ENCODE results near the gene NFASC.

Gene NFASC

GRCh38 chr1:204958317-204959307 lies 88.0 kb downstream of the NFASC start:
- Histone ChIP-seq H2AFZ (ENCODE audit: insufficient read depth, low read length, poor library complexity) (no peak overlapping the region), H3K23ac (ENCODE audit: low read length) (no peak overlapping the region), H3K27me3 (ENCODE audit: insufficient read depth, low read length) (no peaks in the 10 kb centered on the region), H3K36me3 (ENCODE audit: control insufficient read depth in 1 of 2, insufficient read depth in 2 of 2, low read length in 2 of 2) (no peaks in the 10 kb centered on the region), H2BK5ac (ENCODE audit: low read depth, low read length, poor library complexity) (no peak overlapping the region), H3K4ac (ENCODE audit: low read depth, low read length) (no peak overlapping the region), H4K91ac (ENCODE audit: low read depth, low read length) (no peak overlapping the region), H2BK120ac (ENCODE audit: insufficient read depth, low read length, poor library complexity) (no peak overlapping the region), H3K18ac (ENCODE audit: low read length) (no peak overlapping the region), H3K4me2 (ENCODE audit: low read length) (no peak overlapping the region), H3K9me3 (ENCODE audit: insufficient read depth, low read depth, low read length) (peaks cover 1% of the 10 kb centered on the region), H3K79me1 (ENCODE audit: low read length) (no peaks in the 10 kb centered on the region), H4K12ac (ENCODE audit: low read depth, low read length) (no peak overlapping the region), H3K4me3 (ENCODE audit: low read depth, low read length) (no peak overlapping the region), H2BK12ac (ENCODE audit: low read length) (no peak overlapping the region), H2AK5ac (ENCODE audit: low read length) (no peak overlapping the region), H3K27ac (ENCODE audit: low read depth, low read length) (no peak overlapping the region), H4K8ac (ENCODE audit: low read depth, low read length) (no peak overlapping the region), H3K79me2 (ENCODE audit: control insufficient read depth, insufficient read depth, low read length, poor library complexity) (no peaks in the 10 kb centered on the region), H3K9ac (ENCODE audit: low read length) (no peak overlapping the region), H3K4me1 (ENCODE audit: control insufficient read depth in 1 of 2, insufficient read depth in 2 of 2, low read length in 2 of 2) (no peaks in the 10 kb centered on the region), H3K14ac (ENCODE audit: low read length) (no peak overlapping the region)
- DNase-seq: no peak
- WGBS (ENCODE audit: extremely low coverage, insufficient coverage, insufficient read length): no CpG with 5 or more reads among the region's 11 CpGs

GRCh38 chr1:204959374-204959773 lies 88.7 kb downstream of the NFASC start:
- Histone ChIP-seq H3K79me1 (ENCODE audit: low read length) (no peaks in the 10 kb centered on the region), H3K27ac (ENCODE audit: low read depth, low read length) (no peak overlapping the region), H3K18ac (ENCODE audit: low read length) (no peak overlapping the region), H3K79me2 (ENCODE audit: control insufficient read depth, insufficient read depth, low read length, poor library complexity) (no peaks in the 10 kb centered on the region), H3K27me3 (ENCODE audit: insufficient read depth, low read length) (no peaks in the 10 kb centered on the region), H3K36me3 (ENCODE audit: control insufficient read depth in 1 of 2, insufficient read depth in 2 of 2, low read length in 2 of 2) (no peaks in the 10 kb centered on the region), H3K4me1 (ENCODE audit: control insufficient read depth in 1 of 2, insufficient read depth in 2 of 2, low read length in 2 of 2) (no peaks in the 10 kb centered on the region), H3K9me3 (ENCODE audit: insufficient read depth, low read depth, low read length) (peaks cover 1% of the 10 kb centered on the region), H3K9ac (ENCODE audit: low read length) (no peak overlapping the region), H2BK12ac (ENCODE audit: low read length) (no peak overlapping the region), H2AK5ac (ENCODE audit: low read length) (no peak overlapping the region), H4K91ac (ENCODE audit: low read depth, low read length) (no peak overlapping the region), H3K14ac (ENCODE audit: low read length) (no peak overlapping the region), H4K8ac (ENCODE audit: low read depth, low read length) (no peak overlapping the region), H2BK120ac (ENCODE audit: insufficient read depth, low read length, poor library complexity) (no peak overlapping the region), H2BK5ac (ENCODE audit: low read depth, low read length, poor library complexity) (no peak overlapping the region), H3K4ac (ENCODE audit: low read depth, low read length) (no peak overlapping the region), H3K4me2 (ENCODE audit: low read length) (no peak overlapping the region), H4K12ac (ENCODE audit: low read depth, low read length) (no peak overlapping the region), H3K23ac (ENCODE audit: low read length) (no peak overlapping the region), H2AFZ (ENCODE audit: insufficient read depth, low read length, poor library complexity) (no peak overlapping the region), H3K4me3 (ENCODE audit: low read depth, low read length) (no peak overlapping the region)
- no peak for DNase-seq
- WGBS (ENCODE audit: extremely low coverage, insufficient coverage, insufficient read length): no CpG with 5 or more reads among the region's 5 CpGs

GRCh38 chr1:204959836-204960235 lies 89.2 kb downstream of the NFASC start:
- Histone ChIP-seq H3K23ac (ENCODE audit: low read length) (no peak overlapping the region), H4K8ac (ENCODE audit: low read depth, low read length) (no peak overlapping the region), H3K4me1 (ENCODE audit: control insufficient read depth in 1 of 2, insufficient read depth in 2 of 2, low read length in 2 of 2) (no peaks in the 10 kb centered on the region), H3K36me3 (ENCODE audit: control insufficient read depth in 1 of 2, insufficient read depth in 2 of 2, low read length in 2 of 2) (no peaks in the 10 kb centered on the region), H3K4me2 (ENCODE audit: low read length) (no peak overlapping the region), H3K4me3 (ENCODE audit: low read depth, low read length) (no peak overlapping the region), H2BK120ac (ENCODE audit: insufficient read depth, low read length, poor library complexity) (no peak overlapping the region), H3K9me3 (ENCODE audit: insufficient read depth, low read depth, low read length) (peaks cover 1% of the 10 kb centered on the region), H3K18ac (ENCODE audit: low read length) (no peak overlapping the region), H3K27me3 (ENCODE audit: insufficient read depth, low read length) (no peaks in the 10 kb centered on the region), H3K27ac (ENCODE audit: low read depth, low read length) (no peak overlapping the region), H2BK12ac (ENCODE audit: low read length) (no peak overlapping the region), H4K12ac (ENCODE audit: low read depth, low read length) (no peak overlapping the region), H4K91ac (ENCODE audit: low read depth, low read length) (no peak overlapping the region), H3K9ac (ENCODE audit: low read length) (no peak overlapping the region), H3K79me2 (ENCODE audit: control insufficient read depth, insufficient read depth, low read length, poor library complexity) (no peaks in the 10 kb centered on the region), H2AFZ (ENCODE audit: insufficient read depth, low read length, poor library complexity) (no peak overlapping the region), H2AK5ac (ENCODE audit: low read length) (no peak overlapping the region), H2BK5ac (ENCODE audit: low read depth, low read length, poor library complexity) (no peak overlapping the region), H3K14ac (ENCODE audit: low read length) (no peak overlapping the region), H3K4ac (ENCODE audit: low read depth, low read length) (no peak overlapping the region), H3K79me1 (ENCODE audit: low read length) (no peaks in the 10 kb centered on the region)
- no peak for DNase-seq
- no CpG with 5 or more reads among the region's 2 CpGs for WGBS (ENCODE audit: extremely low coverage, insufficient coverage, insufficient read length)

- Histone ChIP-seq H3K23ac (ENCODE audit: low read length) (no peak overlapping the region), H3K79me1 (ENCODE audit: low read length) (no peaks in the 10 kb centered on the region), H2BK12ac (ENCODE audit: low read length) (no peak overlapping the region), H3K18ac (ENCODE audit: low read length) (no peak overlapping the region), H3K27me3 (ENCODE audit: insufficient read depth, low read length) (no peaks in the 10 kb centered on the region), H2AFZ (ENCODE audit: insufficient read depth, low read length, poor library complexity) (no peak overlapping the region), H3K9me3 (ENCODE audit: insufficient read depth, low read depth, low read length) (peaks cover 1% of the 10 kb centered on the region), H2AK5ac (ENCODE audit: low read length) (no peak overlapping the region), H3K4me2 (ENCODE audit: low read length) (no peak overlapping the region), H3K27ac (ENCODE audit: low read depth, low read length) (no peak overlapping the region), H4K91ac (ENCODE audit: low read depth, low read length) (no peak overlapping the region), H4K12ac (ENCODE audit: low read depth, low read length) (no peak overlapping the region), H2BK5ac (ENCODE audit: low read depth, low read length, poor library complexity) (no peak overlapping the region), H3K4me3 (ENCODE audit: low read depth, low read length) (no peak overlapping the region), H3K4me1 (ENCODE audit: control insufficient read depth in 1 of 2, insufficient read depth in 2 of 2, low read length in 2 of 2) (no peaks in the 10 kb centered on the region), H4K8ac (ENCODE audit: low read depth, low read length) (no peak overlapping the region), H3K4ac (ENCODE audit: low read depth, low read length) (no peak overlapping the region), H3K14ac (ENCODE audit: low read length) (no peak overlapping the region), H2BK120ac (ENCODE audit: insufficient read depth, low read length, poor library complexity) (no peak overlapping the region), H3K36me3 (ENCODE audit: control insufficient read depth in 1 of 2, insufficient read depth in 2 of 2, low read length in 2 of 2) (no peaks in the 10 kb centered on the region), H3K79me2 (ENCODE audit: control insufficient read depth, insufficient read depth, low read length, poor library complexity) (no peaks in the 10 kb centered on the region), H3K9ac (ENCODE audit: low read length) (no peak overlapping the region)
- no CpG with 5 or more reads among the region's 8 CpGs for WGBS (ENCODE audit: extremely low coverage, insufficient coverage, insufficient read length)
- no peak for DNase-seq
Measured at GRCh38 chr1:204960306-204961125, 89.9 kb downstream of the NFASC start.

All from trophoblast cell (in vitro differentiated cells and primary cell).